Osteoblast (primary cell): ENCODE measurements around the gene TMEM258. TPM values are rescaled to one million over a fixed set of nuclear protein-coding genes. Genes with fewer than 3 reads are reported as not detected.
A peak's percentile ranks its signal among the peaks of the same experiment; 100 is the strongest.

Experiments
- DNase-seq: peaks from one replicate; pipeline ENCODE4 v3.0.0; 2011; ENCODE audit warnings: low spot score, mixed read lengths; ENCODE audit not compliant: insufficient read length; ENCODE audit errors: missing footprints
- H2AFZ ChIP-seq: 2 replicates; pipeline ENCODE4 v1.6.0; 2011; ENCODE audit warnings: mild to moderate bottlenecking, low read length
- H3K27ac ChIP-seq: 2 replicates; pipeline ENCODE4 v1.5.1; 2011; ENCODE audit warnings: mild to moderate bottlenecking, low read depth, low read length, moderate library complexity
- H3K27me3 ChIP-seq: 2 replicates; pipeline ENCODE4 v1.6.0; 2012; ENCODE audit warnings: mild to moderate bottlenecking, control low read depth, inconsistent platforms, low read length, moderate library complexity; ENCODE audit not compliant: insufficient read depth
- H3K36me3 ChIP-seq: 2 replicates; pipeline ENCODE4 v1.5.1; 2011; ENCODE audit warnings: mild to moderate bottlenecking, low read length, control low read depth, moderate library complexity; ENCODE audit not compliant: insufficient read depth
- H3K4me1 ChIP-seq: 2 replicates; pipeline ENCODE4 v1.5.1; 2011; ENCODE audit warnings: mild to moderate bottlenecking, low read length, control low read depth, moderate library complexity; ENCODE audit not compliant: insufficient read depth
- H3K4me2 ChIP-seq: 2 replicates; pipeline ENCODE4 v1.6.0; 2011; ENCODE audit warnings: mild to moderate bottlenecking, low read length; ENCODE audit not compliant: insufficient read depth
- H3K4me3 ChIP-seq: fragments of 200-600 bp; sonication (generic); 3 replicates; pipeline ENCODE4 v1.5.1; 2012; ENCODE audit warnings: mild to moderate bottlenecking, low read length, inconsistent platforms; ENCODE audit not compliant: insufficient read depth
- H3K79me2 ChIP-seq: 2 replicates; pipeline ENCODE4 v1.6.0; 2012; ENCODE audit warnings: mild to moderate bottlenecking, low read length, control low read depth, inconsistent platforms; ENCODE audit not compliant: insufficient read depth
- H3K9me3 ChIP-seq: 2 replicates; pipeline ENCODE4 v1.5.1; 2011; ENCODE audit warnings: low read depth, low read length, control low read depth
- H4K20me1 ChIP-seq: 2 replicates; pipeline ENCODE4 v1.6.0; 2012; ENCODE audit warnings: mild to moderate bottlenecking, low read length, control low read depth; ENCODE audit not compliant: insufficient read depth
- CTCF ChIP-seq: IDR thresholded peaks from 2 replicates; pipeline ENCODE4 v1.5.1; 2011; ENCODE audit warnings: mild to moderate bottlenecking, low read depth, low read length, moderate library complexity; ENCODE audit errors: extremely low read depth
- total RNA-seq: library from RNA; depleted of rRNA; stranded (reverse); fragments of >200 nt; gene quantifications from 2 replicates; pipeline ENCODE4 v1.2.3, GENCODE V29; 2012

The TMEM258 gene
- total RNA-seq, 1 donor, result 63.3 TPM

- no peak overlapping the region for H3K27ac ChIP-seq
- DNase-seq, result no peak
- H3K36me3 ChIP-seq, result no peaks in the 10 kb centered on the region
- H3K4me2 ChIP-seq, result no peak overlapping the region
- H3K4me3 ChIP-seq, result no peak overlapping the region
- peaks cover 14% of the 10 kb centered on the region for H3K4me1 ChIP-seq
- no peaks in the 10 kb centered on the region for H3K9me3 ChIP-seq
- H2AFZ ChIP-seq, result no peak overlapping the region
- no peaks in the 10 kb centered on the region for H3K79me2 ChIP-seq
- peaks cover 10% of the 10 kb centered on the region for H3K27me3 ChIP-seq
- H4K20me1 ChIP-seq, result no peaks in the 10 kb centered on the region
- no peak for TF ChIP-seq CTCF
Measured at GRCh38 chr11:61754534-61755482, 37.6 kb downstream of the TMEM258 start.

GRCh38 chr11:61753672-61754071 lies 38.7 kb downstream of the TMEM258 start:
- no peaks in the 10 kb centered on the region for H3K79me2 ChIP-seq
- no peak for TF ChIP-seq CTCF

GRCh38 chr11:61752925-61753521 lies 39.4 kb downstream of the TMEM258 start:
- Histone ChIP-seq H3K4me3 (peak overlapping the region; percentile 57), H2AFZ (peak overlapping the region; percentile 46), H3K79me2 (no peaks in the 10 kb centered on the region), H3K36me3 (no peaks in the 10 kb centered on the region), H4K20me1 (no peaks in the 10 kb centered on the region), H3K27ac (no peak overlapping the region), H3K4me1 (peaks cover 14% of the 10 kb centered on the region), H3K4me2 (peak overlapping the region; percentile 71), H3K9me3 (no peaks in the 10 kb centered on the region), H3K27me3 (peaks cover 10% of the 10 kb centered on the region)
- no peak for DNase-seq
- TF ChIP-seq CTCF, result no peak

More at GRCh38 chr11:61753672-61754071, 38.7 kb downstream of the TMEM258 start:
- H3K4me1 ChIP-seq, result peaks cover 14% of the 10 kb centered on the region
- DNase-seq, result no peak
- H3K27ac ChIP-seq, result no peak overlapping the region
- H3K36me3 ChIP-seq, result no peaks in the 10 kb centered on the region
- no peak overlapping the region for H2AFZ ChIP-seq
- H4K20me1 ChIP-seq, result no peaks in the 10 kb centered on the region
- no peak overlapping the region for H3K4me2 ChIP-seq
- H3K4me3 ChIP-seq, result no peak overlapping the region
- no peaks in the 10 kb centered on the region for H3K9me3 ChIP-seq
- H3K27me3 ChIP-seq, result peaks cover 10% of the 10 kb centered on the region
